A549 (cell line): ENCODE results near the gene NPY2R.

ENCODE experiments used
- CEBPB ChIP-seq, 2 experiments: fragments of >200 bp in 1 of 2; sonication (Bioruptor Twin) in 1 of 2; formaldehyde crosslinking in 1 of 2; IDR thresholded peaks; 2 replicates each; pipeline ENCODE4 v1.6.1; 2012 to 2016
- FOSB ChIP-seq: fragments of 250-450 bp; sonication (Bioruptor Pico); IDR thresholded peaks from 2 replicates; pipeline ENCODE4 v1.5.0; 2020; ENCODE audit warnings: mild to moderate bottlenecking, moderate library complexity
- KDM5A ChIP-seq: fragments of 200-600 bp; sonication (generic); IDR thresholded peaks from 2 replicates; pipeline ENCODE4 v1.6.1; 2016; ENCODE audit warnings: antibody characterized with exemption, mild to moderate bottlenecking
- MAFK ChIP-seq: fragments of 450-650 bp; IDR thresholded peaks from 2 replicates; pipeline ENCODE4 v1.6.1; 2014; ENCODE audit not compliant: partially characterized antibody
- MAZ ChIP-seq: fragments of 150-350 bp; IDR thresholded peaks from 2 replicates; pipeline ENCODE4 v1.6.1; 2014; ENCODE audit warnings: antibody characterized with exemption, low read depth, low read length, borderline replicate concordance
- POLR2A ChIP-seq: IDR thresholded peaks from 2 replicates; pipeline ENCODE4 v1.6.1; 2012; ENCODE audit warnings: mild to moderate bottlenecking, low read length
- POLR2AphosphoS2 ChIP-seq: conservative IDR thresholded peaks from 2 replicates; pipeline ENCODE4 v1.6.1; 2012; ENCODE audit warnings: low read length, improper control_type of control experiment, inconsistent platforms
- RARB ChIP-seq: fragments of 250-450 bp; sonication (Bioruptor Pico); IDR thresholded peaks from 2 replicates; pipeline ENCODE4 v1.8.0; 2021; ENCODE audit warnings: mild to moderate bottlenecking, moderate library complexity
- TP53 ChIP-seq: fragments of 250-450 bp; sonication (Bioruptor Pico); IDR thresholded peaks from 2 replicates; pipeline ENCODE4 v1.5.0; 2021; ENCODE audit warnings: mild to moderate bottlenecking, moderate library complexity
- TF ChIP-seq, protein P1 (sequence below): fragments of >200 bp; sonication (Bioruptor Twin); formaldehyde crosslinking; IDR thresholded peaks from 3 replicates; pipeline ENCODE4 v1.5.1; 2016
- TF ChIP-seq, protein P2 (sequence below): IDR thresholded peaks from 2 replicates; pipeline ENCODE4 v1.6.1; 2012
- TF ChIP-seq, protein P3 (sequence below): fragments of 450-650 bp; IDR thresholded peaks from 2 replicates; pipeline ENCODE4 v1.6.1; 2014; ENCODE audit warnings: antibody characterized with exemption
- TF ChIP-seq, protein P4 (sequence below): fragments of 250-450 bp; sonication (Bioruptor Pico); IDR thresholded peaks from 2 replicates; pipeline ENCODE4 v1.5.0; 2021; ENCODE audit warnings: mild to moderate bottlenecking, moderate library complexity, borderline replicate concordance

DNA sequence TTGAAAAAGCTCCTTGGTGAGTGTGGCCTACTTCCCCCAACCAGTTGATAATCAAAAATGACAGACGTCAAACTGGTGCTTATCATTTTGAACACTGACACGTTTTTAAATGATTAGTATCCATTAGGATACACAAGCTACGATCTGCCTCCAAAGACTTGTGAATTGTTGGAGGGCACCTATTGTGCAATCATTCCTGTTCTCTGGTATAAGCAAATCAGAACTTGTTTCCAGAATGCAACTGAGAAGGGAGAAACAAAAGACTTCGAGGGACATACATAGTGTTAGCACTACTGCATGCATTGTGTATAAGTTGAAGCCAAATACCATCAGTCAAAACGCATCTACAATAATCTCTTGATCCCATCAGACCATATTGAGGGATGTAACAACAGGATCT is 11.6 kb downstream of the NPY2R start:
- TF ChIP-seq TP53 (no peak), MAFK (no peak), POLR2A (no peak), CEBPB (IDR thresholded peaks at IDR 0.05) (no peak), RARB (CRISPR knock-in tag) (no peak), POLR2AphosphoS2 (no peak), FOSB (CRISPR knock-in tag) (no peak), KDM5A (no peak), MAZ (no peak)
- TF ChIP-seq, protein P1, sequence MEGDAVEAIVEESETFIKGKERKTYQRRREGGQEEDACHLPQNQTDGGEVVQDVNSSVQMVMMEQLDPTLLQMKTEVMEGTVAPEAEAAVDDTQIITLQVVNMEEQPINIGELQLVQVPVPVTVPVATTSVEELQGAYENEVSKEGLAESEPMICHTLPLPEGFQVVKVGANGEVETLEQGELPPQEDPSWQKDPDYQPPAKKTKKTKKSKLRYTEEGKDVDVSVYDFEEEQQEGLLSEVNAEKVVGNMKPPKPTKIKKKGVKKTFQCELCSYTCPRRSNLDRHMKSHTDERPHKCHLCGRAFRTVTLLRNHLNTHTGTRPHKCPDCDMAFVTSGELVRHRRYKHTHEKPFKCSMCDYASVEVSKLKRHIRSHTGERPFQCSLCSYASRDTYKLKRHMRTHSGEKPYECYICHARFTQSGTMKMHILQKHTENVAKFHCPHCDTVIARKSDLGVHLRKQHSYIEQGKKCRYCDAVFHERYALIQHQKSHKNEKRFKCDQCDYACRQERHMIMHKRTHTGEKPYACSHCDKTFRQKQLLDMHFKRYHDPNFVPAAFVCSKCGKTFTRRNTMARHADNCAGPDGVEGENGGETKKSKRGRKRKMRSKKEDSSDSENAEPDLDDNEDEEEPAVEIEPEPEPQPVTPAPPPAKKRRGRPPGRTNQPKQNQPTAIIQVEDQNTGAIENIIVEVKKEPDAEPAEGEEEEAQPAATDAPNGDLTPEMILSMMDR, result no peak
- TF ChIP-seq, protein P2, sequence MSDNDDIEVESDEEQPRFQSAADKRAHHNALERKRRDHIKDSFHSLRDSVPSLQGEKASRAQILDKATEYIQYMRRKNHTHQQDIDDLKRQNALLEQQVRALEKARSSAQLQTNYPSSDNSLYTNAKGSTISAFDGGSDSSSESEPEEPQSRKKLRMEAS, result no peak
- TF ChIP-seq, protein P3, sequence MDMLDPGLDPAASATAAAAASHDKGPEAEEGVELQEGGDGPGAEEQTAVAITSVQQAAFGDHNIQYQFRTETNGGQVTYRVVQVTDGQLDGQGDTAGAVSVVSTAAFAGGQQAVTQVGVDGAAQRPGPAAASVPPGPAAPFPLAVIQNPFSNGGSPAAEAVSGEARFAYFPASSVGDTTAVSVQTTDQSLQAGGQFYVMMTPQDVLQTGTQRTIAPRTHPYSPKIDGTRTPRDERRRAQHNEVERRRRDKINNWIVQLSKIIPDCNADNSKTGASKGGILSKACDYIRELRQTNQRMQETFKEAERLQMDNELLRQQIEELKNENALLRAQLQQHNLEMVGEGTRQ, result no peak
- TF ChIP-seq, protein P4, sequence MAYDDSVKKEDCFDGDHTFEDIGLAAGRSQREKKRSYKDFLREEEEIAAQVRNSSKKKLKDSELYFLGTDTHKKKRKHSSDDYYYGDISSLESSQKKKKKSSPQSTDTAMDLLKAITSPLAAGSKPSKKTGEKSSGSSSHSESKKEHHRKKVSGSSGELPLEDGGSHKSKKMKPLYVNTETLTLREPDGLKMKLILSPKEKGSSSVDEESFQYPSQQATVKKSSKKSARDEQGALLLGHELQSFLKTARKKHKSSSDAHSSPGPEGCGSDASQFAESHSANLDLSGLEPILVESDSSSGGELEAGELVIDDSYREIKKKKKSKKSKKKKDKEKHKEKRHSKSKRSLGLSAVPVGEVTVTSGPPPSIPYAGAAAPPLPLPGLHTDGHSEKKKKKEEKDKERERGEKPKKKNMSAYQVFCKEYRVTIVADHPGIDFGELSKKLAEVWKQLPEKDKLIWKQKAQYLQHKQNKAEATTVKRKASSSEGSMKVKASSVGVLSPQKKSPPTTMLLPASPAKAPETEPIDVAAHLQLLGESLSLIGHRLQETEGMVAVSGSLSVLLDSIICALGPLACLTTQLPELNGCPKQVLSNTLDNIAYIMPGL (CRISPR knock-in tag), result no peak
